HG03135 (cell line): Measurements from ENCODE around the gene ACTRT2.

Experiments
- ATAC-seq: cut with Tn5 transposase; IDR thresholded peaks from one replicate; pipeline ENCODE4 v1.9.1; 2021; ENCODE audit warnings: mild to moderate bottlenecking, moderate library complexity; ENCODE audit not compliant: unreplicated experiment

ACTRT2 gene

DNA sequence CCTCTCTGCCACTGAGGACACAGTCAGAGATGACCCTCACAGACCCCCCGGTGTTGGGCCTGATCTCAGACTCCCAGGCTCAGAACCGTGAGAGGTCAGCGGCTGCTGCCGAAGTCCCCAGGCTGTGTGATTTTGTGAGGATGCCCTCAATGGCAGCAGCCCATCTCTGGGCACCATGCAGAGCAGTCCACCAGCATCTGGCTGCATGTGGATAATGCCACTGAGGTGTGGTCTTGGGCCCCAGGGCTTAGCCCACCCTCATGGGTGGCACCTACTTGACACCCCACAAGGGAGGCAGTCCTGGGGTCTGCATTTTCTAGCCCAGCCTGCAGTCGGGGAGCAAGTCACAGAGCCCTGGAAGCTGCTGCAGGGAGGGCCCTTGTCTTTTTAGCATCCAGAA, 5.5 kb upstream of the ACTRT2 start:
- no peak for ATAC-seq

- no peak for ATAC-seq
Measured at GRCh38 chr1:3016641-3017439, 4.4 kb upstream of the ACTRT2 start.

DNA sequence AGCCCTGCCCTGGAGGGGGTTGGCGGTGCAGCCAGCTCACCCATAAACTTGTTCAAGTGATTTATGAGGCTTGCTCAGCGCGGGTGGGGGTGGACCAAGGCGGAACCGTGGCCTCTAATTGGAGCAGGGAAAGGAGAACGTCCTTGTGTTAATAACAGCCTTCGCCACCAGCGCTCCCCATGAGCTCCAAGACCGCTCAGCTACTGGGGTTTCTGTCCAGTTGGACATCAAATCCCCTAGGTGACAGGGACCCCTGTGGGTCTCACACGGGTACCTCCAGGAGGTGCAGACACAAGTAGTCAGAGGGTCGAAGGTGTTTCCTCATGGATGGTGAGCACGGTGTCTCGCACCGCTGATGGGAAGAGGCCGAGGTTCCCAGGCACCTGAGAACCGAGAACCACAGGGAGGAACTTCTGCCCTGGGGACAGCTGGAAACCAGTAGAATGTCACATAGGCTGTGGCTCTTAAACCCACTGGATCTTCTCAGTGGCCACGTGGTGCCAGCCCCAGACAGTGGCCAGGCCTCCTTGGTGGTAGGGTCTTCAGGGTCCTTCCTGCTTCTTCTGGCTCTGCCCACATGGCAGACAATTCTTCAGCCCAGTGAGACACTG, 3.7 kb upstream of the ACTRT2 start:
- ATAC-seq: no peak

DNA sequence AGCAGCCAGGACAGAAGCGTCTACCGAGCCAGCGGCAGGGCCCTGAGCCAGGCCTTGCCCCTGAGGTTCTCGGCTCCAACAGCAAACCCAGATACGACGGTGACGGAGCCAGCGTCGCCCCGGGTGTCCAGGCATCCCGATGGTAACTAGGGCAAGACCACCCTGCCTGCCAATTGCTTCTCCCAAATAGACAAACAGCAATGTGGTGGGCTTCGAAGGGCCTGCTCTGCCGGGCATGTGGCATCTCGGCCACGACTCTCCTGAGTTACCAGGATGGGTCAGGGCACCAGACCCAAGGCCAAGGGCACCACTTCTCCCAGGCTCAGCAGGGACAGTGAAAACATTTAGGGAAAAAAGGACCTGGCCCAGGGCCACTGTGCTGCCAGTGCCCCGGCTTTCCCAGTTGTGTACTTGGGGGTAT, 3.2 kb upstream of the ACTRT2 start:
- ATAC-seq: no peak

- ATAC-seq: no peak
Measured at GRCh38 chr1:3018576-3018975, 2.7 kb upstream of the ACTRT2 start.

GRCh38 chr1:3019007-3019515, 2.2 kb upstream of the ACTRT2 start:
- no peak for ATAC-seq

- ATAC-seq: no peak
Measured at GRCh38 chr1:3019516-3020051, 1.7 kb upstream of the ACTRT2 start.

DNA sequence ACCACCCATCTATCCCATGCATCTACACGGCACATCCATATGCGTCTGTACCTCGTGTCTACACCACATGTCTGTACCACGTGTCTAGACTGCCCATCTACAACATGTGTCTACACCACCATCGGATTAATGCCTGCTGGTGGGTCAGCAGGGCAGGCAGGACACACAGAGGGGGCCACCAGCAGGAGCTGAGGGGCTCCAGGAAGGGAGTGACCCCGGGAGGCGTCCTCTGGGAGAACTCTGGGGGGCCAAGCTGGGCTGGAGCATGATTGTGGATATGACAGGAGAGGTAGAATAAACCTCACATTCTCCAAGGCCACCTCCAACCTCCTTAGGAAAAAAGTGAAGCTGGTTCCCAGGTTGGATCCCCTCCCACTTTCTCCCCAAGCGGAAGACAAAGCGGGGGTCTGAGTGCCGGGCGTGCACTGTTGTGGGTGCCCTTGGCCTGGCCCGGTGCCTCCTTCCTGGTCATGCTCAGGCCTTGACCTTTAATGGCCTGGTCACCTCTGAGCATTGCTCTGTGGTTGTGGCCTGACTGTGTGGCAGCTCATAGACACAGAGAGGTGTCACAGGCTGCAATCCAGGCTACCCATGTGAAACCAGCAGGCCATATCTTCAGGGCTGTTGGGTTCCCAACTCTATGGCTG, 881 bp upstream of the ACTRT2 start:
- no peak for ATAC-seq

DNA sequence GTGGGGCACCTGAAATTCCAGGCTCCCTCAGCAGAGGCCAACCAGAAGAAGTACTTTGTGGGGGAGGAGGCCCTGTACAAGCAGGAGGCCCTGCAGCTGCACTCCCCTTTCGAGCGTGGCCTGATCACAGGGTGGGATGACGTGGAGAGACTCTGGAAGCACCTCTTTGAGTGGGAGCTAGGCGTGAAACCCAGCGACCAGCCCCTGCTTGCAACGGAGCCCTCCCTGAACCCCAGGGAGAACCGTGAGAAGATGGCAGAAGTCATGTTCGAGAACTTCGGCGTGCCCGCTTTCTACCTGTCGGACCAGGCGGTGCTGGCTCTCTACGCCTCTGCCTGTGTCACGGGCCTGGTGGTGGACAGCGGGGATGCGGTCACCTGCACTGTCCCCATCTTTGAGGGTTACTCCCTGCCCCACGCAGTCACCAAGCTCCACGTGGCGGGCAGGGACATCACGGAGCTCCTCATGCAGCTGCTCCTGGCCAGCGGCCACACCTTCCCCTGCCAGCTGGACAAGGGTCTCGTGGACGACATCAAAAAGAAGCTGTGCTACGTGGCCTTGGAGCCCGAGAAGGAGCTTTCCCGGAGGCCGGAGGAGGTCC, 634 bp downstream of the ACTRT2 start:
- ATAC-seq: no peak

DNA sequence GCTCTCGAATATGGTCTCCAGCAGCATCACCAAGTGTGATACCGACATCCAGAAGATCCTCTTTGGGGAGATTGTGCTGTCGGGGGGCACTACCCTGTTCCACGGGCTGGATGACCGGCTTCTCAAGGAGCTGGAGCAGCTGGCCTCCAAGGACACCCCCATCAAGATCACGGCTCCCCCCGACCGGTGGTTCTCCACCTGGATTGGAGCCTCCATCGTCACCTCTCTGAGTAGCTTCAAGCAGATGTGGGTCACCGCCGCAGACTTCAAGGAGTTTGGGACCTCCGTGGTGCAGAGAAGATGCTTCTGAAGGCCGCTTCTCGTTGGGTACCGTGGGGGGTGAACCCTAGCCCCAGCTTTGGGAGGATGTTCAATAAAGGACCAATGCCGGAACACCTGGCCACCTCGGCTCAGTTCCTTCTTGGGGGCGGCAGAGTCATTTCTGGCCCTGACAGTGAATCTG, 1.3 kb downstream of the ACTRT2 start:
- no peak for ATAC-seq

DNA sequence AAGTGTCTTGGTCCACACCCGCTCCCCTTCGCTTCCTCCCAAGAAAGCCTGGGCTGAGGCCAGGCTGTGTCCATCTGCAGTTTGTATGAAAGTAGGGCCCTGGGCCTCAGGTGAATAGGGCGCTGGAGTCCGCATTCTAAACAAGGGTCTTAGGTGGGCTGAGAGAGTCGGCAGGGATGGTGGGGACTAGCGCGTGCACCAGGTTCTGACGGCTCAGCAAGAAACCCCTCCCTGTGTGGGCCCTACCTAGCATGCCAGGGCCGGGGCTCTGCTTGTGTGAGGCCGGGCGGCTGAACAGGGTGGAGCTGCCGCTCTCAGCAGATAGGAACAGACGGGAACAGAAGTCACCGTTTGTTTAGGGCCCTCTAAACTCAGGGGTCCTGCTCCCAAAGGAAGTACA, 1.7 kb downstream of the ACTRT2 start:
- ATAC-seq: no peak

GRCh38 chr1:3024019-3024418, 2.8 kb downstream of the ACTRT2 start:
- ATAC-seq: no peak

- no peak for ATAC-seq
Measured at GRCh38 chr1:3024588-3024987, 3.3 kb downstream of the ACTRT2 start.

DNA sequence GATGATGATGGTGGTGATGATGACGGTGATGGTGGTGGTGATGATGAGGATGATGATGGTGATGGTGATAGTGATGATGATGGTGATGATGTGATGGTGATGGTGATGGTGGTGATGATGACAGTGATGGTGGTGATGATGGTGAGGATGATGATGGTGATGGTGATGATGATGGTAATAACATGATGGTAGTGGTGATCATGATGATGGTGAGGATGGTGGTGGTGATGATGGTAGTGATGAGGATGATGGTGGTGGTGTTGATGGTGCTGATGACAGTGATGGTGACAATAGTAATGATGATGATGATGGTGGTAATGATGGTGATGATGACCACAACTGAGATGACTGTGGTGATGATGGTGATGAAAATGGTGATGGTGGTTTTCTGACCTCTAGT, 4.9 kb downstream of the ACTRT2 start:
- ATAC-seq: no peak

- no peak for ATAC-seq
Measured at GRCh38 chr1:3026581-3027391, 5.5 kb downstream of the ACTRT2 start.

- ATAC-seq: no peak
Measured at GRCh38 chr1:3027611-3028371, 6.5 kb downstream of the ACTRT2 start.

DNA sequence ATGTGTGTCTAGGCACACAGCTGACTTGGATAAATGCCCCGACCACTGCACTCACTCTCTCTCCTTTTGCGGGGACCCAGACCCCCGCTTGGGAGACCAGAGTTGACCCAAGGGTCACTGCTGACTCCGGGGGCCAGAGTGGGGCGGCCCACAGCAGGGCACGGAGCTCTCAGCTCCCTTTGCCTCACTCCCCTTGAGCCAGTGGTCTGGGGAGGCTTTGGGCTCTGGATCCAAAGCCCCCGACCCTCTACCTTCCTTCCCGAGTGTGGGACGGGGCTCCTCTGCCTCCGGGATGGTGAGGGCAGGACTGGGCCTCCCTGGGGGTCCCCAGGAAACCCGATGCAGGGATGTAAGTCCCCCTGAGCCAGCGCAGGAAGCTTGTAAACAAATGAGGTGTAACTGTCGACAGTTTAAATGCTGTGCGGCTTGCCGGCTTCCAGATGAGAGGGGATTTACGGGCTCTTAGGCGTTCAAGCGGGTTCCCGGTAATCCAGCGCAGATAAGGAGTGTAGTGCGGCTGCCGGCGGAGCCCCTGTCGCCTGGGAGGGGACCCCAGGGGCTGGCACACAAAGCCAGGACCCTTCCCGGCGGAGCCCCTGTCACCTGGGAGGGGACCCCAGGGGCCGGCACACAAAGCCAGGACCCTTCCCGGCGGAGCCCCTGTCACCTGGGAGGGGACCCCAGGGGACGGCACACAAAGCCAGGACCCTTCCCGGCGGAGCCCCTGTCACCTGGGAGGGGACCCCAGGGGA, 7.4 kb downstream of the ACTRT2 start:
- no peak for ATAC-seq

GRCh38 chr1:3029481-3029961, 8.3 kb downstream of the ACTRT2 start:
- no peak for ATAC-seq
